ENCODE results near the gene C8B.

Gene C8B

GRCh38 chr1:56958526-56958925, 7.3 kb downstream of the C8B start:
- 45 to 79% methylated on average over 2 of the region's 2 CpGs for WGBS, 2 experiments (ENCODE audit: insufficient coverage in 2 of 2)
- Histone ChIP-seq H3K9me3 (ENCODE audit: control insufficient read depth, low read length) (no peaks in the 10 kb centered on the region), H3K36me3 (ENCODE audit: control insufficient read depth, insufficient read depth, low read length) (no peaks in the 10 kb centered on the region), H3K27ac (ENCODE audit: low read depth, low read length, severe bottlenecking) (peak overlapping the region; percentile 54), H3K4me1 (ENCODE audit: control insufficient read depth, insufficient read depth, low read length, poor library complexity, severe bottlenecking) (peaks cover 15% of the 10 kb centered on the region), H3K4me3 (ENCODE audit: extremely low read depth, insufficient read depth, low read length, poor library complexity, severe bottlenecking) (no peak overlapping the region)

- no peak overlapping the region for H3K4me3 ChIP-seq (ENCODE audit: extremely low read depth, insufficient read depth, low read length, poor library complexity, severe bottlenecking)
- WGBS, 2 experiments (ENCODE audit: insufficient coverage in 2 of 2) = 85 to 86% methylated on average over 2 of the region's 3 CpGs
- no peaks in the 10 kb centered on the region for H3K9me3 ChIP-seq (ENCODE audit: control insufficient read depth, low read length)
- H3K4me1 ChIP-seq (ENCODE audit: control insufficient read depth, insufficient read depth, low read length, poor library complexity, severe bottlenecking) = peaks cover 15% of the 10 kb centered on the region
- peak overlapping the region; percentile 48 for H3K27ac ChIP-seq (ENCODE audit: low read depth, low read length, severe bottlenecking)
- H3K36me3 ChIP-seq (ENCODE audit: control insufficient read depth, insufficient read depth, low read length) = no peaks in the 10 kb centered on the region
These were observed 7.9 kb downstream of the C8B start for GRCh38 chr1:56957931-56958330.

- no peak overlapping the region for H3K4me3 ChIP-seq (ENCODE audit: extremely low read depth, insufficient read depth, low read length, poor library complexity, severe bottlenecking)
- no peaks in the 10 kb centered on the region for H3K9me3 ChIP-seq (ENCODE audit: control insufficient read depth, low read length)
- WGBS, 2 experiments (ENCODE audit: insufficient coverage in 2 of 2) = 100% methylated on average over 1 of the region's 1 CpG
- H3K27ac ChIP-seq (ENCODE audit: low read depth, low read length, severe bottlenecking) = no peak overlapping the region
- H3K4me1 ChIP-seq (ENCODE audit: control insufficient read depth, insufficient read depth, low read length, poor library complexity, severe bottlenecking) = peaks cover 15% of the 10 kb centered on the region
- no peaks in the 10 kb centered on the region for H3K36me3 ChIP-seq (ENCODE audit: control insufficient read depth, insufficient read depth, low read length)
These were observed 11.2 kb downstream of the C8B start for GRCh38 chr1:56954664-56955063.

- no peaks in the 10 kb centered on the region for H3K36me3 ChIP-seq (ENCODE audit: control insufficient read depth, insufficient read depth, low read length)
- 66 to 100% methylated on average over 2 to 4 of the region's 5 CpGs for WGBS, 2 experiments (ENCODE audit: insufficient coverage in 2 of 2)
- no peaks in the 10 kb centered on the region for H3K9me3 ChIP-seq (ENCODE audit: control insufficient read depth, low read length)
- H3K27ac ChIP-seq (ENCODE audit: low read depth, low read length, severe bottlenecking) = no peak overlapping the region
- peaks cover 8% of the 10 kb centered on the region for H3K4me1 ChIP-seq (ENCODE audit: control insufficient read depth, insufficient read depth, low read length, poor library complexity, severe bottlenecking)
- H3K4me3 ChIP-seq (ENCODE audit: extremely low read depth, insufficient read depth, low read length, poor library complexity, severe bottlenecking) = no peak overlapping the region
These were observed 12.4 kb downstream of the C8B start for GRCh38 chr1:56953386-56953785.

GRCh38 chr1:56952501-56952900, 13.3 kb downstream of the C8B start:
- H3K4me3 ChIP-seq (ENCODE audit: extremely low read depth, insufficient read depth, low read length, poor library complexity, severe bottlenecking) = no peak overlapping the region
- H3K9me3 ChIP-seq (ENCODE audit: control insufficient read depth, low read length) = no peaks in the 10 kb centered on the region
- 90 to 97% methylated on average over 5 to 6 of the region's 8 CpGs for WGBS, 2 experiments (ENCODE audit: insufficient coverage in 2 of 2)
- no peak overlapping the region for H3K27ac ChIP-seq (ENCODE audit: low read depth, low read length, severe bottlenecking)
- H3K4me1 ChIP-seq (ENCODE audit: control insufficient read depth, insufficient read depth, low read length, poor library complexity, severe bottlenecking) = peaks cover 1% of the 10 kb centered on the region
- H3K36me3 ChIP-seq (ENCODE audit: control insufficient read depth, insufficient read depth, low read length) = no peaks in the 10 kb centered on the region

- no peak overlapping the region for H3K4me3 ChIP-seq (ENCODE audit: extremely low read depth, insufficient read depth, low read length, poor library complexity, severe bottlenecking)
- H3K27ac ChIP-seq (ENCODE audit: low read depth, low read length, severe bottlenecking) = no peak overlapping the region
- H3K9me3 ChIP-seq (ENCODE audit: control insufficient read depth, low read length) = no peaks in the 10 kb centered on the region
- no peaks in the 10 kb centered on the region for H3K4me1 ChIP-seq (ENCODE audit: control insufficient read depth, insufficient read depth, low read length, poor library complexity, severe bottlenecking)
- no peaks in the 10 kb centered on the region for H3K36me3 ChIP-seq (ENCODE audit: control insufficient read depth, insufficient read depth, low read length)
- 83 to 86% methylated on average over 1 of the region's 1 CpG for WGBS, 2 experiments (ENCODE audit: insufficient coverage in 2 of 2)
These were observed 17.3 kb downstream of the C8B start for GRCh38 chr1:56948403-56949023.

GRCh38 chr1:56940039-56940438, 25.8 kb downstream of the C8B start:
- Histone ChIP-seq H3K4me1 (ENCODE audit: control insufficient read depth, insufficient read depth, low read length, poor library complexity, severe bottlenecking) (no peaks in the 10 kb centered on the region), H3K4me3 (ENCODE audit: extremely low read depth, insufficient read depth, low read length, poor library complexity, severe bottlenecking) (no peak overlapping the region), H3K36me3 (ENCODE audit: control insufficient read depth, insufficient read depth, low read length) (no peaks in the 10 kb centered on the region), H3K27ac (ENCODE audit: low read depth, low read length, severe bottlenecking) (no peak overlapping the region), H3K9me3 (ENCODE audit: control insufficient read depth, low read length) (no peaks in the 10 kb centered on the region)
- no CpG with 5 or more reads among the region's 1 CpG for WGBS, 2 experiments (ENCODE audit: insufficient coverage in 2 of 2)

GRCh38 chr1:56939209-56939608, 26.6 kb downstream of the C8B start:
- no peaks in the 10 kb centered on the region for H3K9me3 ChIP-seq (ENCODE audit: control insufficient read depth, low read length)
- 57 to 79% methylated on average over 1 to 2 of the region's 2 CpGs for WGBS, 2 experiments (ENCODE audit: insufficient coverage in 2 of 2)
- peaks cover 4% of the 10 kb centered on the region for H3K4me1 ChIP-seq (ENCODE audit: control insufficient read depth, insufficient read depth, low read length, poor library complexity, severe bottlenecking)
- no peak overlapping the region for H3K4me3 ChIP-seq (ENCODE audit: extremely low read depth, insufficient read depth, low read length, poor library complexity, severe bottlenecking)
- no peaks in the 10 kb centered on the region for H3K36me3 ChIP-seq (ENCODE audit: control insufficient read depth, insufficient read depth, low read length)
- no peak overlapping the region for H3K27ac ChIP-seq (ENCODE audit: low read depth, low read length, severe bottlenecking)

GRCh38 chr1:56938646-56939045, 27.2 kb downstream of the C8B start:
- Histone ChIP-seq H3K36me3 (ENCODE audit: control insufficient read depth, insufficient read depth, low read length) (no peaks in the 10 kb centered on the region), H3K9me3 (ENCODE audit: control insufficient read depth, low read length) (no peaks in the 10 kb centered on the region), H3K4me1 (ENCODE audit: control insufficient read depth, insufficient read depth, low read length, poor library complexity, severe bottlenecking) (peaks cover 4% of the 10 kb centered on the region), H3K4me3 (ENCODE audit: extremely low read depth, insufficient read depth, low read length, poor library complexity, severe bottlenecking) (no peak overlapping the region), H3K27ac (ENCODE audit: low read depth, low read length, severe bottlenecking) (no peak overlapping the region)
- WGBS, 2 experiments (ENCODE audit: insufficient coverage in 2 of 2) = no CpG with 5 or more reads among the region's 2 CpGs

- Histone ChIP-seq H3K27ac (ENCODE audit: low read depth, low read length, severe bottlenecking) (no peak overlapping the region), H3K36me3 (ENCODE audit: control insufficient read depth, insufficient read depth, low read length) (no peaks in the 10 kb centered on the region), H3K4me3 (ENCODE audit: extremely low read depth, insufficient read depth, low read length, poor library complexity, severe bottlenecking) (no peak overlapping the region), H3K4me1 (ENCODE audit: control insufficient read depth, insufficient read depth, low read length, poor library complexity, severe bottlenecking) (peaks cover 4% of the 10 kb centered on the region), H3K9me3 (ENCODE audit: control insufficient read depth, low read length) (no peaks in the 10 kb centered on the region)
- 29 to 80% methylated on average over 1 of the region's 1 CpG for WGBS, 2 experiments (ENCODE audit: insufficient coverage in 2 of 2)
These were observed 31.3 kb downstream of the C8B start for GRCh38 chr1:56934430-56935060.

- no peaks in the 10 kb centered on the region for H3K9me3 ChIP-seq (ENCODE audit: control insufficient read depth, low read length)
- peaks cover 4% of the 10 kb centered on the region for H3K4me1 ChIP-seq (ENCODE audit: control insufficient read depth, insufficient read depth, low read length, poor library complexity, severe bottlenecking)
- WGBS, 2 experiments (ENCODE audit: insufficient coverage in 2 of 2) = no CpG with 5 or more reads among the region's 2 CpGs
- no peak overlapping the region for H3K4me3 ChIP-seq (ENCODE audit: extremely low read depth, insufficient read depth, low read length, poor library complexity, severe bottlenecking)
- no peaks in the 10 kb centered on the region for H3K36me3 ChIP-seq (ENCODE audit: control insufficient read depth, insufficient read depth, low read length)
- no peak overlapping the region for H3K27ac ChIP-seq (ENCODE audit: low read depth, low read length, severe bottlenecking)
These were observed 32.2 kb downstream of the C8B start for GRCh38 chr1:56933606-56934005.

Data from mesodermal cell (in vitro differentiated cells).